T-helper 9 cell (primary cell): ENCODE measurements around the gene ITGA6.
"Not testable (repeated sequence)": the region's sequence is repeated elsewhere in the genome, so short reads cannot be mapped to it uniquely, and the experiment has no call there.

Source experiments
- DNase-seq: peaks from one replicate; pipeline ENCODE4 v3.0.0-alpha.2; 2020

The ITGA6 gene

DNA sequence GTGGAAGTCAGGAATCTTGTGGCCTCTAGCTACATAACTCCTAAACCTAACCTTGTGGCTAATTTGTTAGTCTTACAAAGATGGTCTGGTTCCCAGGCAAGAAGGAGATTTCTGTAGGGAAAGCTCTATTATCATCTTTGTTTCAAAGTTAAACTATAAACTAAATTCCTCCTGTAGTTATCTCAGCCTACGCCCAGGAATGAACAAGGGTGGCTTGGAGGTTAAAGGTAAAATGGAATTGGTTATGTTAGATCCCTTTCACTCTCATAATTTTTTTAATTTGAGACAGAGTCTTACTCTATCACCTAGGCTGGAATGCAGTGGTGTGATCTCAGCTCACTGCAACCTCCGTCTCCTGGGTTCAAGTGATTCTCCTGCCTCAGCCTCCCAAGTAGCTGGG, 103.9 kb downstream of the ITGA6 start:
- DNase-seq: no peak

DNA sequence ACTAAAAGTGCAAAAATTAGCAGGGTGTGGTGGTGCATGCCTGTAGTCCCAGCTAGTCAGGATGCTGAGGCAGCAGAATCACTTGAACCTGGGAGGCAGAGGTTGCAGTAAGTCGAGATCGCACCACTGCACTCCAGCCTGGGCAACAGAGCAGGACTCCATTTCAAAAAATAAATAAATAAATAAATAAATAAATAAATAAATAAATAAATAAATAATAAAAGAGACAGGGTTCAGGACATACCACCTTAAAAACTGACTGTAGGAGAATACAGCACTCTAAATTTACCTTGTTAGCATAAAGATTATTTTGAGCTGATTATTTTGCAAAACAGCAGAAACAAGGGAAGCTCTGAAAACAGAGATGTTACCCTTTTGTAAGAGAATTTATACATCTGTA, 105.1 kb downstream of the ITGA6 start:
- DNase-seq: not testable (repeated sequence)

DNA sequence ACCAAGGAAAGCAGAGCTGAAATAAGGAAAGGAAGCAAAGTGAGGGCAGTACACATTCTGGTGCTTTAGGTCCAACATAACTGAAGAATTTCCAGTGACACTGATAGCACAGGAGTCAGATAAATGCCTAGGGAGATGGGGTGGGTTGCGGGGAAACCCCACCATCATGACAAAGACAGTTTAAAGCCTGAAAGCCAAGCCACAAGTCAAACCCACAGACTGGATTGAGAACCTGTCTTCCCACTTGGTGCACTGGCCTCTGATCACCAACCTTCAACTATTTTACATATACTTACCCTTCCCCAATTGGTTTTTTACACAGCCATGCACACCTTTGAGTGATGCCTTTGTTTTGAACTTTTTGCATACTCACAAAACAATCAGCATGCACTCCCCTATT, 106.3 kb downstream of the ITGA6 start:
- DNase-seq: no peak

DNA sequence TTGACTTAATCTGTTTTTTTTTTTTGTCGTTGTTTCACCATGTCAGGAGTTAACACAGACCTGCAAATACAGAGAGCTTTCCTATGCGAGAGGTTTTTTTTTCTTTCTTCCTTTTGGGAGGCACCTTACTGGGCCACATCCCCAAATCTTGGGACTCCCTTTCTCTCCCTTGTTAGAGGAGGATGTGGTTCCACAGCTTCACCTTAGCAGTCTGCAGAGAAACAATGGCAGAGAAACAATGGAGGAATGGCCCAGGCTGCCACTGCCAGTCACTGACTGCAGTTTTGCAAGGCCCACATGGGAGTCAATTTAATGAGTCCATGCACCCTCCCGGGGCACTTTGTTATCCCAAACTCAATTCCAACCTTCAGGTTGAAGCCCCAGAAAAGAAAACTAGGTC, 107.7 kb downstream of the ITGA6 start:
- DNase-seq: no peak

DNA sequence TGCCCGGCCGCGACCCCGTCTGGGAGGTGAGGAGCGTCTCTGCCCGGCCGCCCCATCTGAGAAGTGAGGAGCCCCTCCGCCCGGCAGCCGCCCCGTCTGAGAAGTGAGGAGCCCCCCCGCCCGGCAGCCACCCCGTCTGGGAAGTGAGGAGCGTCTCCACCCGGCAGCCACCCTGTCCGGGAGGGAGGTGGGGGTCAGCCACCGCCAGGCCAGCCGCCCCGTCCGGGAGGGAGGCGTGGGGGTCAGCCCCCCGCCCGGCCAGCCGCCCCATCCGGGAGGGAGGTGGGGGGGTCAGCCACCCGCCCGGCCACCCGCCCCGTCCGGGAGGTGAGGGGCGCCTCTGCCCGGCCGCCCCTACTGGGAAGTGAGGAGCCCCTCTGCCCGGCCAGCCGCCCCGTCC, 110.5 kb downstream of the ITGA6 start:
- not testable (repeated sequence) for DNase-seq

DNA sequence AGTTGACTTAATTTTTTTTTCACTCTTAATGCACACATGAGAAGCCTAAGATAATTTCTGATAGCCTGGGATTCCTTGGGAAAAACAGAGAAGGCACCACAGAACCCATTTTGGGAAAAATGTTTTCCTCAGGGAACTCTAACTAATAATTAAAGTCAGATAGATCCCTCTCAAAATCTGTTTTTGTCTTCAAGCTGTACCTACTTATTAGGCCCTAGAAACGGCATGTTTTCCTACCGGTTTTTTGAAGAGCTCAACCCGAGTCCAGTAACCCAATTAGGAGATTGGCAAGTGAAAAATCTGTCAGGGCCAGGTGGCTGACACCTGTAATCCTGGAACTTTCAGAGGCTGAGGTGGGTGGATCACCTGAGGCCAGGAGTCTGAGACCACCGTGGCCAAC, 112.4 kb downstream of the ITGA6 start:
- no peak for DNase-seq

DNA sequence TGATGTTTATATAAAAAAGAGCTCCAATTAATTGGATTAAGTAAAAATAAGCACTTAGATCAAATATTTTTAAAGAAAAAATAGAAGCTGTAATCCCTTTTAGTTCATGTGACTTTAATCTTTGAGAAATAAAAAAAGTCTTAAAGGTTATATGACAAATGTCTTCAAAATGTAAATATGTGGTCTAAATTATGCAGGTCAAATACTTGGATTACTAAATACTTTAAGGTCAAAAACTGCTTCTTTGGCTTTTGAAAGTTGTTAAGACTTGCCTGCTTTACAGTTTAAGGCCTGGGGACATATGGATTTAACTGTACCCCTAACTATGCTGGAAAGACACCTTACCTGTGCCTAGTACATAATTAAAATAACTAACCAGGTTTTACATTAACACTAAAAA, 113.0 kb downstream of the ITGA6 start:
- DNase-seq: no peak

DNA sequence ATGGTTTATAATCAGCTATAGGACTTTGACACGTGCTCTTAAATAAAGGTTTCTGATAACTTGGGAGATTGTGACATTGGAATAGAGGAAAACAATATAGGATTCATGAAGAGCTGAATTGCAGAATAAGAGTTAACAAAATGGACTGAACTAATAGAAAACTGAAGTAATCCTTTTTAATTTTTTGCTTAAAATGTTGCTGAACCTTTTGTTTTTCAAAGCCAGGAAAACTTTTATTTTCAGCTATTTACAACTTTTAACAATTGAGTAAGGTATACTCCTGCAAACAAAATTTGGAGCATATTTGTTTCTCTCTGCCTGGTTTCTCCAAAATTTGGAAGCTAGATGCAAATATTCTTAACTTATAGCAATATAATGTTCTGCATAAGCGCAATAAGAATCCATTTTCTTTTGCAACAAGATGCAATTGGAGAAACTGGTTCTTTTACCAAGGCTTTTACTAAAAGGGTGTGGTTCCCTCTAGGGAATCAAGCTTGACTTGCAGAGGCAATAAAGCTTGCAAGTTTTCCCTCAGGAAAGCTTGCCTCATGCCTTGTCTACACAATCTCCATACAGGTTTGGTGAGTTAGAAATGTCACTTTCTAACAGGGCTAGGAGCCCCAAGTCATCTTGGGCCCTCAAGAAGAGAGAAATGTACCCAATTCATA, 118.2 kb downstream of the ITGA6 start:
- DNase-seq: no peak

DNA sequence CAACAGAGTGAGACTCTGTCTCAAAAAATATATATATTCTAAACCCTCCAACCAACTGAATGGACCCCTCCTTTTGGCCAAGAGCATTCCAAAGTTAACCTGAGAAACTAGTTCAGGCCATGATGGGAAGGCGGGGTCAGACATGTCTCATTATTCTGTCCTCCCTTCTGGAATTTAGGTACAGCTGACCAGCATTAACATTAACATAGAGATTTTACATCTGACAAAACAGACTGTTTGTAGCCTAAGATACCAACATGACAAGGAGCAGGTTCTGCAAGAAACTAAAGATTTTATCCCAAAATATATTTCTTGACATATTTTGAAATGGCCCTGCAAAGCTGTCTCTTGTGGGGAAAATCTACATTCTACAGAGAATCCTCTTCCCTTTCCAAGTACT, 121.7 kb downstream of the ITGA6 start:
- DNase-seq: no peak

DNA sequence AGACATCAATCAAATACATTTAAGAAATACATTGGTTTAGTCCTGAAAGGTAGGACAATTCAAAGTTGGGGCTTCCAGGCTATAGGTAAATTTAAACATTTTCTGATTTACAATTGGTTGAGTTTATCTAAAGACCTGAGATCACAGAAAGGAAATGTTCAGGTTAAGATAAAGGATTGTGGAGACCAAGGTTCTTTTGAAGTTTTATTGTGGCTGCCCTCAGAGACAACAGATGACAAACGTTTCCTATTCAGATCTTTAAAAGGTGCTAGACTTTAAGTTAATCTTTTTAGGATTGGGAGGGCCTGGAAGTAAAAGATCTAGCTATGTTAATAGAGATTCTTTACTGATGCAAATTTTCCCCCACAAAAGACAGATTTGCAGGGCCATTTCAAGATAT, 122.4 kb downstream of the ITGA6 start:
- DNase-seq: not testable (repeated sequence)

DNA sequence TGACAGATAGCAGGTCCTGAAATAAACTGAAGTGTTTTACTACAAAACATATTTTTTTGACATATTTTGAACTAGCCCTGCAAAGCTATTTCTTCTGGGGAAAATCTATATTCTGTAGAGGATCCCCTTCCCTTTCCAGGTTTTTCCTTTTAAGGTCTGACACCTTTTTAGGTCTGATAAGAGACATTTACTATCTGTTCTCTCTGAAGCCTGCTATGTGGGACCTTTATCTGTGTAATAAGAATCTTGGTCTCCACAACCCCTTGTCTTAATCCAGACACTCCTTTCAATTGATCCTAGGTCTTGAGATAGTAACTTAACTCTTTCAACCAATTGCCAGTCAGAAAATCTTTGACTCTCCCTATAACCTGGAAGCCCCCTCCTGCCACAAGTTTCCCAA, 123.0 kb downstream of the ITGA6 start:
- DNase-seq: no peak

DNA sequence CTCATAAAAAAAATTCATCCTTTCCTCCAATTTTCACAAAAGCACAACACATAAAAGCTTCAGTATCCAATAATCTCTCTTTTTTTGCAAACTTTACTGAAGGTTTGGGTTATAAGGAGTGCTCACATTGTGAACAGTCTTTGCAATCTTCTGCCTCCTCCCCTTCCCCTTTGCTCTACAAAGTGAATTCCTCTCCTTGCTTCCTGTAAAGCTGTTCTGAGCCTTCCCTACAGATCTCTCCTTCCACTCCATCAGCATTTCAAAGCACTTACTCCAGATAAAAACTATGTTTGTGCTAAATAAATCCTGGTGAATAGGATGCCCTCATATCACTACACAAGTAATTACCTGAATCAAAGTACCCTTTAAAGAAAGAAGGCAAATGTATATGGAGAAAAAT, 123.9 kb downstream of the ITGA6 start:
- no peak for DNase-seq

DNA sequence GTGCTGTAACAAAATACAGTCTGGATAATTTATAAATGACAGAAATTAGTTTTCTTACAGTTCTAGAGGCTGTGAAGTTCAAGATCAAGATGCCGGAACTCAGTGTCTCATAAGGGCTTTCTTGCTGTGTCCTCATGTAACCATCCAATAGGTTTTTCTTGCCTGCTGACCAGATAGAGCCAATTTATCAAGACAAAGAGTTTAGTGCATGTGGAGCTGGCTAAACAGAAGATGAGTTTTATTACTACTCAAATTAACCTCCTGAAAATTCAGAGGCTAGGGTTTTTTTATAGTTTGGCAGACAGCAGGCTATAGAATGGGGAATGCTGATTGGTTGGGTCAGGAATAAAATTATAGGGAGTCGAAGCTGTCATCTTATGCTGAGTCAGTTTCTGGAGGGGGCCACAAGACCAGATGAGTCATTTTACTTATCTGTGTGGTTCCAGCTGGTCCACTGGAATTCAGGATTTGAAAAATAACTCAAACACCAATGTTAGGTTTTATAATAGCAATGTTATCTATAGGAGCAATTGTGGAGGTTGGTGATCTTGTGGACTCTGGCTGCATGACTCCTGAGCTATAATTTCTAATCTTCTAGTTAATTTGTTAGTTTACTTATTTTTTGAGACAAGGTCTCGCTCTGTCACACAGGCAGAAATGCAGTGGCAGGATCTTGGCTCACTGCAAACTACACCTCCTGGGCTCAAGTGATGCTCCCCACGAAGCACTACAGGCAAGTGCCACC, 125.3 kb downstream of the ITGA6 start:
- no peak for DNase-seq

DNA sequence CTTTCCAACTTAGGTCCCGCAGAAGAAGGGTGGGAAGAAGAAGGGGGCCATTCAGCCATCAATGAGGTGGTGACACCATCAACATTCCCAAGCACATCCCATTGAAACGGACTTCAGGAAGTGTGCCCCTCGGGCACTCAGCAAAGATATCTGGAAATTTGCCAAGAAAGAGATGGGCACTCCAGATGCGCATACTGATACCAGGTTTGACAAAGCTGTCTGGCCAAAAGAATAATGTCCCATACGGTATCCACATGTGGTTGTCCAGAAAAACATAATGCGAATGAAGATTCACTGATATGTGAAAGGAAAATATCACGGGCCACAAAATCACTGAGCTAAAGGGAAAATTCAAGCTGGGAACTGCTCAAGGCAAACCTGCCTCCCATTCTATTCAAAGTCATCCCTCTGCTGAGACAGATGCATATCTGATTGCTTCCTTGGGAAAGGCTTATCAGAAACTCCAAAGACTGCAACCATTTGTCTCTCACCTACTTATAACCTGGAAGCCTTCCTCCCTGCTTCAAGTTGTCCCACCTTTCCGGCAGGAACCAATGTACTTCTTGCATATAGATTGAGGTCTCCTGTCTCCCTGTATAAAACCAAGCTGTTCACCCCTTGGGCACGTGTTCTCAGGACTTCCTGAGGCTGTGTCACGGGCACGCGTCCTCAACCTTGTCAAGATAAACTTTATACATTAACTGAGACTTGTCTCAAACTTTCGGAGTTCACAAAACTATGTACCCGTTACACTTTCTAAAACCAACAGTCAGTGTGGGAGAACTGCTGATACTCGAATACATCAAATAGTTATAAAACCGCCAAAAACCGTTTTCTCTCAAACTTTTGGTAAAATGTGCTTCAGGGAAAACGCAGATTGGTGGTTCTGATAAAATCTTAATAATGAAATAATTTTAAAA, 127.2 kb downstream of the ITGA6 start:
- no peak for DNase-seq

DNA sequence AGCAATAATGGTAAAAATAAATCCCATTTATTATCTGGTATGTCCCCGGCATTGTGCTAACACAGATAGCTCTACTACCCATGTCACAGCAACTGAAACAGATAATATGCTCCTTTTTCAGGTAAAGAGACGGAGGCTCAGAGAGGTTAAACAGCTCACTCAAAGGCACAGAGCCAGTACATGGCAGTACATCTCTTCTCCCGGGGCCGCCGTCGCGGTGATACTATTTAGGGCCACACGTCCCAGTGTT, 127.8 kb downstream of the ITGA6 start:
- DNase-seq: no peak
